ENCODE measurements around the gene MRPL27. TPM values are rescaled to one million over a fixed set of nuclear protein-coding genes. Genes with fewer than 3 reads are reported as not detected.

MRPL27 gene
- total RNA-seq, result 27.3 and 30.0 TPM in 2 replicates

GRCh38 chr17:50372758-50373556 is at the start of gene MRPL27, which contains the start of gene EME1:
Gene MRPL27, minus strand, starts transcription at chr17:50373184. Its CDS starts 14 bp downstream, at chr17:50373170.
Gene EME1, plus strand, starts transcription at chr17:50373229. Its CDS starts 1,980 bp downstream, at chr17:50375209.

DNA sequence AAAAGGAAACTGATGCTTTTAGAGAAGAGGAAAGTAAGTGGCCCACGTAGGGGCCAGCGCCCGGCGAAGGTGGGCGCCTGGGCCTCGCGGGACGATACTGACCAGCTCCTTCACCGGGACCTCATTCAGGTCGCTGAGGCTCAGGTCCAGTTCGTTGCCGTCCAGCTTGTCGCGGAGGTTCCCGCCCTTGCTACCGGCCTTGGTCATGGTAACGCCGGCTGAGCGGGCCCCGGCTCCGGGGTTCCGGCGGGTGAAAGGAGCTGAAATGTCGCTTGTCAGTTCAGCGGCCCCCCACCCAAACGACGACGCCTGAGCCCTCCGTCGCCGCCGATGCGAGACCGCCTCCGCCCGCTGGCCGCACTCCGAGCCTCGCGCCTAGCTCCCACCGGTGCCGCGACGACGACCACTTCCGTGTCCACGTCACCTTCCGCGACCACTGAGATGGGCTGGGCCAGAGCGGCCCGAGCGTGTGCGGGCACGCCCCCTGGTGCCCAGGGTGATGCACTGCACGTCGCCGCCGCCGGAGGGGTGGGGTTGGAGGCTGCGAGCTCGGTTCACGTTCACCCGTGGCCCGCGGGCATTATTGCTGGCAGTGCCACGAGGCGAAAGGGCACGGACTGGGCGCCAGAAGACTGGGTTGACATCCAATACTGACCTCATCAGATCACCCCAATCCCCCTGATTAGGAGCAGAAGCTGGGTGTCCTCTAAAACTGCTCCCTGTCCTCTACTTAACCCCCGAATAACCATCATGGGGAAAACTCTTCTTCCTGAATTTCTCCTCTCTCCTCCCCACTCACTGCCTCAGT is 24.3 kb upstream of the MRPL27 start, which contains the start of gene LRRC59:
TSS of gene LRRC59 (minus strand) at position 413 of the 808 bp plus-strand sequence. CDS start at position 207, 206 bp downstream.

DNA sequence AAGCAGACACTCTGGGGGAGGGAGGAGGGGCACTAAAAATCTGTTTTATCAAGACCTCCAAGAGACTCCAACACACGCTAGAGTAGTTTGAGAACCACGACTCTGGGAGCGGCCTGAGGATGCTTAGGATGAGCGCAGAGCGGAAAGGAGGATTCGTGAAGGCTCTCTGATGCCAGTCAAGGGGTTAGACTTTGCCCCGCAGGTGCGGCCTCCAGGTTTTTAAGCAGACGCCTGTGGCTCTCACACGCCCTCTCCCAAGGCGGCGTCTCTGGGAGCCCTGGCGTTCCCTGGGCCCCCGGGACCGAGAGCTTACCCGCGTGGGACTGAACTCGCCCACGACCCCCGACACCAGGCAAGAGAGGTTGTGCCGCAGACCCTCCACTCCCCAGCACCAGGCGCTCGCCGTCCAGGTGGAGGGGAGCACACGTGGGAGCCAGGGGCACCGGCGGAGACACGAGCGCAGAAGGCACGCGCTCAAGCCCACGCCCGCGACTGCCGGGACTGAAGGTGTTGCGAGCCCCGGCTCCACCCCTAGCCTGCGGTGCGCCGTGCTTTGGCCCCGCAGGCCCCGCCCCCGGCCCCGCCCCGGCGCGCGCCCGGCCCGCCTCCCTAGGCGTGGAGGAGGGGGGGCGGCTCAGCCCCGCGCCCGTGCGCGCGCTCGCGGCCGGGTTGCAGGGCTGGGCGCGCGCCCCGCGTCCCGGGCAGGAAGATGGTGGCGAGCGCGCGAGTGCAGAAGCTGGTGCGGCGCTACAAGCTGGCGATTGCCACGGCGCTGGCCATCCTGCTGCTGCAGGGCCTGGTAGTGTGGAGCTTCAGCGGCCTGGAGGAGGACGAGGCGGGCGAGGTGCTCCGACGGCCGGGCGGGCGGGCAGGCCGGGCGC is 27.3 kb downstream of the MRPL27 start, which contains the start of gene XYLT2:
TSS of gene XYLT2 (plus strand) at position 695 of the 881 bp plus-strand sequence. CDS start at position 710, 15 bp downstream.

Other genes with a start within 250 kb of the MRPL27 start
- 3.3 and 9.7 TPM in 2 replicates for gene SAMD14, start 243.0 kb downstream of the MRPL27 start, total RNA-seq
- gene PPP1R9B, start 222.5 kb downstream of the MRPL27 start, total RNA-seq, result 38.4 and 47.5 TPM in 2 replicates
- gene SGCA, start 207.2 kb downstream of the MRPL27 start, total RNA-seq, result 16.6 and 23.8 TPM in 2 replicates
- 2,981 and 4,827 TPM in 2 replicates for gene COL1A1, start 171.6 kb downstream of the MRPL27 start, total RNA-seq
- gene TMEM92, start 98.7 kb downstream of the MRPL27 start, total RNA-seq, result 0.07 TPM in 1 of 2 replicates, not detected in the other
- gene XYLT2, start 27.1 kb downstream of the MRPL27 start, total RNA-seq, result 72.3 and 98.2 TPM in 2 replicates
- 2.0 and 4.0 TPM in 2 replicates for gene EME1, start within 50 bp of the MRPL27 start, total RNA-seq
- gene LRRC59, start 24.3 kb upstream of the MRPL27 start, total RNA-seq, result 158 and 162 TPM in 2 replicates
- gene ACSF2, start 53.0 kb upstream of the MRPL27 start, total RNA-seq, result 17.5 and 36.8 TPM in 2 replicates
- not detected in 2 replicates for gene CHAD, start 95.7 kb upstream of the MRPL27 start, total RNA-seq
- 13.8 and 25.9 TPM in 2 replicates for gene RSAD1, start 105.7 kb upstream of the MRPL27 start, total RNA-seq
- 1.6 and 1.7 TPM in 2 replicates for gene MYCBPAP, start 135.3 kb upstream of the MRPL27 start, total RNA-seq
- gene EPN3, start 159.6 kb upstream of the MRPL27 start, total RNA-seq, result 0.07 TPM in 1 of 2 replicates, not detected in the other
- gene SPATA20, start 174.0 kb upstream of the MRPL27 start, total RNA-seq, result 57.2 and 57.9 TPM in 2 replicates
- gene CACNA1G, start 187.5 kb upstream of the MRPL27 start, total RNA-seq, result 0.59 and 0.65 TPM in 2 replicates

Measured in smooth muscle cell of the pulmonary artery (primary cell).